ENCODE data around the gene SPECC1.
A peak's percentile ranks its signal among the peaks of the same experiment; 100 is the strongest.
"Not testable (repeated sequence)": the region's sequence is repeated elsewhere in the genome, so short reads cannot be mapped to it uniquely, and the experiment has no call there.

SPECC1 gene

DNA sequence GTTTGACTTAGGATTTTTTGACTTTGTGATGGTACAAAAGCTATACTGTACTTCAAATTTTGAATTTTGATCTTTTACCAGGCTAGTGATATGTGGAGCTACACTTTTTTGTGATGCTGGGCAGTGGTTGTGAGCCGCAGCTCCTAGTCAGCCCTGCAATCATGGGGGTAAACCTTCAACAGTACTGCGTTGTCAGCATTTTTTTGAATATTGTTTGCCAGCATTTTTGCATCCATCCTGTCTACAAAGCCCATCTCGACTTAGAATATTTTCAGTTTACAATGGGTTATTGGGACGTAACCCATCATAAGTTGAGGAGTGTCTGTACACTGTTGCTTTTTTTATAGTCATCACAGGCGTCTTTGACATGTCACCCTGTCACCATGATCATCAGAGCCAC is 142.0 kb downstream of the SPECC1 start:
- H3K27ac ChIP-seq (ENCODE audit: low read length): no peak overlapping the region
- H3K36me3 ChIP-seq (ENCODE audit: control insufficient read depth, low read depth, low read length): no peaks in the 10 kb centered on the region
- no peaks in the 10 kb centered on the region for H3K9me3 ChIP-seq (ENCODE audit: control insufficient read depth, low read depth, low read length)
- H3K9ac ChIP-seq (ENCODE audit: low read length): no peak overlapping the region
- peaks cover 13% of the 10 kb centered on the region for H3K27me3 ChIP-seq (ENCODE audit: control insufficient read depth, insufficient read depth, low read length)
- H3K4me1 ChIP-seq (ENCODE audit: control insufficient read depth, low read depth, low read length): peaks cover 9% of the 10 kb centered on the region
- H3K4me3 ChIP-seq (ENCODE audit: low read length): no peak overlapping the region

DNA sequence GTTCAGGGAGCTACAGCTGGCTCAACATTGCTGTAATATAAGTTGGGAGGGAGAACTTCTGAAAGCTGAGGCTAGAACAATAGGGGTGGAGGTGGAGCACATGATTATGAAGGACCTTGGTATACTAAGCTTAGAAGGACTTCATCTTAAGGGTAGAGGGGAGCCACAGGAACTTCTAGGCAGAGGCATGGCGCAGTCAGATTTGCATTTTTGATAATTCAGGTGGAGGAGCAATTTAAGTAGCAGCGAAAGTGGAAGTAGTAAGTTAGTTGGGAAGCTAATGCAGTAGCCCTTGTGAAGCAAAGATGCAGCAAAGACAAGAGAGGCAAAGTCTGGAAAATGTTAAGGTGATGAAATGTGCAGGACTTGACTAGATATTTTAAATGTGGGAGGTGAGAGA is 144.1 kb downstream of the SPECC1 start:
- Histone ChIP-seq H3K36me3 (ENCODE audit: control insufficient read depth, low read depth, low read length) (no peaks in the 10 kb centered on the region), H3K4me1 (ENCODE audit: control insufficient read depth, low read depth, low read length) (peaks cover 9% of the 10 kb centered on the region), H3K4me3 (ENCODE audit: low read length) (no peak overlapping the region)

DNA sequence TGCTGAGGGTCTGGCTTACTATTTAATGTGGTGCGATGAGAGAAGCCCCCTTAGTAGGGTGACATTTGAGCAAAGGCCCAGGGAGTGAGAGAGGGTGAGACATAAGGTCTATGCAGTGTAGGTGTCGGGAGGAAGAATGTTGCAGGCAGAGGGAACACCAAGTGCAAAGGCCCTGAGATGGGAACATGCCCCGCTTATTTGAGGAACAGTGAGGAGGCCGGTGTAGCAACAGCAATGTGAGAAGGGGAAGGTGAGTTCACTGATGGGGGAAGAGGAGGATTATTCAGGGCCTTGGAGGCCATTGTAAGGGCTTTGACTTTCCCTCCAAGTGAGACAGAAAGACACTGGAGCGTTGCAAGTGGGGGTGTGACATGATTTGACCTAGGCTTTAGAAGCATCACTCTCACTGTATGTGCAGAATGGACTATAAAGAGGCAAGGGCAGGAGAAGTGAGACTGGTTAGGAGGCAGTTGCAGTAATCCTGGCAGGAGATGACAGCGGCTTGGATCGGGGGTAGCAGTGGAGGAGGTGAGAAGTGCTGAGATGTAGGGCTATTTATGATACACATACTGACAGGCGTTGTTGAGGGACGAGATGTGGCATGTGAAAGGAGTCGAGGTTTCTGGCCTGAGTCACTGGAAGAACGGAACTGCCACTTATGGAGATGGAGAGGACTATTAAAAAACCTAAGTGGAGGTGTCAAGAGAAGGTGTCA is 145.3 kb downstream of the SPECC1 start:
- Histone ChIP-seq H3K4me1 (ENCODE audit: control insufficient read depth, low read depth, low read length) (peaks cover 9% of the 10 kb centered on the region), H3K9me3 (ENCODE audit: control insufficient read depth, low read depth, low read length) (no peaks in the 10 kb centered on the region), H3K9ac (ENCODE audit: low read length) (no peak overlapping the region), H3K36me3 (ENCODE audit: control insufficient read depth, low read depth, low read length) (no peaks in the 10 kb centered on the region), H3K4me3 (ENCODE audit: low read length) (no peak overlapping the region), H3K27me3 (ENCODE audit: control insufficient read depth, insufficient read depth, low read length) (peaks cover 13% of the 10 kb centered on the region), H3K27ac (ENCODE audit: low read length) (no peak overlapping the region)

More for the DNA sequence above, 144.1 kb downstream of the SPECC1 start:
- Histone ChIP-seq H3K9me3 (ENCODE audit: control insufficient read depth, low read depth, low read length) (no peaks in the 10 kb centered on the region), H3K27ac (ENCODE audit: low read length) (no peak overlapping the region), H3K9ac (ENCODE audit: low read length) (no peak overlapping the region), H3K27me3 (ENCODE audit: control insufficient read depth, insufficient read depth, low read length) (peaks cover 13% of the 10 kb centered on the region)

- no peak overlapping the region for H3K27ac ChIP-seq (ENCODE audit: low read length)
- peaks cover 9% of the 10 kb centered on the region for H3K4me1 ChIP-seq (ENCODE audit: control insufficient read depth, low read depth, low read length)
- peak overlapping the region; percentile 69 for H3K9ac ChIP-seq (ENCODE audit: low read length)
- H3K36me3 ChIP-seq (ENCODE audit: control insufficient read depth, low read depth, low read length): no peaks in the 10 kb centered on the region
- H3K4me3 ChIP-seq (ENCODE audit: low read length): peak overlapping the region; percentile 84
- H3K27me3 ChIP-seq (ENCODE audit: control insufficient read depth, insufficient read depth, low read length): peaks cover 13% of the 10 kb centered on the region
- no peaks in the 10 kb centered on the region for H3K9me3 ChIP-seq (ENCODE audit: control insufficient read depth, low read depth, low read length)
These were observed 146.4 kb downstream of the SPECC1 start for GRCh38 chr17:20155258-20156195.

- Histone ChIP-seq H3K4me3 (ENCODE audit: low read length) (peak overlapping the region; percentile 84), H3K4me1 (ENCODE audit: control insufficient read depth, low read depth, low read length) (peaks cover 9% of the 10 kb centered on the region), H3K27me3 (ENCODE audit: control insufficient read depth, insufficient read depth, low read length) (peaks cover 13% of the 10 kb centered on the region), H3K27ac (ENCODE audit: low read length) (no peak overlapping the region), H3K9ac (ENCODE audit: low read length) (peak overlapping the region; percentile 69), H3K9me3 (ENCODE audit: control insufficient read depth, low read depth, low read length) (no peaks in the 10 kb centered on the region), H3K36me3 (ENCODE audit: control insufficient read depth, low read depth, low read length) (no peaks in the 10 kb centered on the region)
These were observed 147.2 kb downstream of the SPECC1 start for GRCh38 chr17:20156196-20157000.

GRCh38 chr17:20157001-20157310 is 147.8 kb downstream of the SPECC1 start:
- Histone ChIP-seq H3K36me3 (ENCODE audit: control insufficient read depth, low read depth, low read length) (no peaks in the 10 kb centered on the region), H3K9ac (ENCODE audit: low read length) (peak overlapping the region; percentile 69), H3K4me3 (ENCODE audit: low read length) (peak overlapping the region; percentile 84), H3K27ac (ENCODE audit: low read length) (no peak overlapping the region), H3K4me1 (ENCODE audit: control insufficient read depth, low read depth, low read length) (peaks cover 9% of the 10 kb centered on the region), H3K27me3 (ENCODE audit: control insufficient read depth, insufficient read depth, low read length) (peaks cover 13% of the 10 kb centered on the region), H3K9me3 (ENCODE audit: control insufficient read depth, low read depth, low read length) (no peaks in the 10 kb centered on the region)

DNA sequence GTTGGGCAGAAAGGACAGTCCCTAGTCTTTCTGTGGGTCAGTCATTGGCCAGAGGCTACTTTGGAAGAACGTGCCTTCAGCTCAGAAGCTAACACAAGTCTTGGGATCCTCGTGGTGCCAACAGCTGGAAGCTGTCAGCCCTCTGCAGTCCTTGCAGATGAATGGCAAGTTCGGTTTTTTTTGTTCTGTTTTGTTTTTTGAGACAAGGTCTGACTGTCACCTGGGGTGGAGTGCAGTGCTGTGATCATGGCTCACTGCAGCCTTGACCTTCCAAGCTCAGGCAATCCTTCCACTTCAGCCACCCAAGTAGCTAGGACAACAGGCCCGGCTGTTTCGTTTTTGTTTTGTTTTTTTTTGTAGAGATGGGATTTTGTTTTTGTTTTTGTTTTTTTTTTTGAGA is 149.4 kb downstream of the SPECC1 start:
- H3K36me3 ChIP-seq (ENCODE audit: control insufficient read depth, low read depth, low read length): no peaks in the 10 kb centered on the region
- H3K4me3 ChIP-seq (ENCODE audit: low read length): no peak overlapping the region
- peaks cover 9% of the 10 kb centered on the region for H3K4me1 ChIP-seq (ENCODE audit: control insufficient read depth, low read depth, low read length)
- H3K27me3 ChIP-seq (ENCODE audit: control insufficient read depth, insufficient read depth, low read length): peaks cover 13% of the 10 kb centered on the region
- no peaks in the 10 kb centered on the region for H3K9me3 ChIP-seq (ENCODE audit: control insufficient read depth, low read depth, low read length)
- no peak overlapping the region for H3K27ac ChIP-seq (ENCODE audit: low read length)
- H3K9ac ChIP-seq (ENCODE audit: low read length): no peak overlapping the region

DNA sequence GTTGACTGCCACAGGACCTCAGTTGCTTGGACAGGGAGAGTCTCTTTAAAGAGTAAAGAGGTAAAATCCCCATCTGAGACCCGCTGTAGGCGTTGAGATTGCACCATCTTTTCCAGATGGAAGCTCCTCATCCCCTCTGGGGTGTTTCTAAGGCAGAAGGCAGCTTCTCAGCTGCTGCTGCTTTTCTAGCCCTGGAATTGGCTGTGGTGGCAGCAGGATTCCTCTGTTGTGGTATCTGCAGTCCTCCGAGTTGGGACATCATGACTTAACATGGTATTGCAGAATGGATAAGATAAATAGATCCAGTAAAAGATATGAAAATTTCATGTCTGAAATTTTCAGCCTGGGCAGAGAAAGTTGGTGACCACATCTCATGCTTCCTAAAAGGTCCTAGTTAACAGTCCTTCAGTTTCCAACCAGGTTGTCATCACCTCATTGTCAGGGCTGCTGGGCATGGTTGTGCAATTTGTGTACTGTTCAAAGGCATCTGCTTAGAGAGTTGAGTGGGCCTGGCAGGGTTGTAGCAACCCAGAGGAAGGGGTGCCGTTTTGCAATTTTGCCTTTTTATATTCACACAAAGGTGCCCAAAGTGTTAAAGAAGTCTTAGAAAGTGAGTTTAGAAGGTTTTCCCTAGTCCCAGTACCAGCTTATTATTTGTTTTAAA is 150.4 kb downstream of the SPECC1 start:
- H3K27me3 ChIP-seq (ENCODE audit: control insufficient read depth, insufficient read depth, low read length): peaks cover 7% of the 10 kb centered on the region
- no peak overlapping the region for H3K9ac ChIP-seq (ENCODE audit: low read length)
- no peaks in the 10 kb centered on the region for H3K9me3 ChIP-seq (ENCODE audit: control insufficient read depth, low read depth, low read length)
- H3K4me3 ChIP-seq (ENCODE audit: low read length): no peak overlapping the region
- no peak overlapping the region for H3K27ac ChIP-seq (ENCODE audit: low read length)
- peaks cover 11% of the 10 kb centered on the region for H3K4me1 ChIP-seq (ENCODE audit: control insufficient read depth, low read depth, low read length)
- H3K36me3 ChIP-seq (ENCODE audit: control insufficient read depth, low read depth, low read length): no peaks in the 10 kb centered on the region

- H3K4me3 ChIP-seq (ENCODE audit: low read length); H3K9ac ChIP-seq (ENCODE audit: low read length); H3K27ac ChIP-seq (ENCODE audit: low read length); H3K9me3 ChIP-seq (ENCODE audit: control insufficient read depth, low read depth, low read length); H3K27me3 ChIP-seq (ENCODE audit: control insufficient read depth, insufficient read depth, low read length); H3K36me3 ChIP-seq (ENCODE audit: control insufficient read depth, low read depth, low read length): not testable (repeated sequence)
- peaks cover 12% of the 10 kb centered on the region for H3K4me1 ChIP-seq (ENCODE audit: control insufficient read depth, low read depth, low read length)
These were observed 156.4 kb downstream of the SPECC1 start for GRCh38 chr17:20165516-20165915.

DNA sequence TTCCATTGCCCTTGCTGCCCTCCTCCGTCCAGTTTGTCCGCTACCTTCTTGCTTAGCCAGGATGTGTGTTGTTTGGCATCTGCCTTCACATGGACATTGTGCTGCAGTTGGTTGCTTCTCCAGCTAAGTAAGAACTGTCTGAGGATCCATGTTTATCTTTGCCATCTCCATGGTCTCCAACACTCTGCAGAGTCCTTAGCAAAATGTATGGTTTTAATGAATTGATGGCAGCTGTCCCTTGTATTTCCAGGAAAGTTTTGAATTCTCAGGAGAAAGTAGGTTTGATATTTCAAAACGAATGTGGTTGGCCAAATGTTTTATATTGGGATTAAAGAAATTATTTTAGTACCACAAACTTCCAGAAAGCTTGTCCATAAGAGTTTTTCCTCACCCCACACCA is 160.9 kb downstream of the SPECC1 start:
- H3K4me1 ChIP-seq (ENCODE audit: control insufficient read depth, low read depth, low read length): peaks cover 31% of the 10 kb centered on the region
- H3K9me3 ChIP-seq (ENCODE audit: control insufficient read depth, low read depth, low read length): no peaks in the 10 kb centered on the region
- no peak overlapping the region for H3K9ac ChIP-seq (ENCODE audit: low read length)
- H3K36me3 ChIP-seq (ENCODE audit: control insufficient read depth, low read depth, low read length): no peaks in the 10 kb centered on the region
- H3K4me3 ChIP-seq (ENCODE audit: low read length): no peak overlapping the region
- H3K27ac ChIP-seq (ENCODE audit: low read length): no peak overlapping the region
- no peaks in the 10 kb centered on the region for H3K27me3 ChIP-seq (ENCODE audit: control insufficient read depth, insufficient read depth, low read length)

Data from iPS-18a (cell line).